HepG2 (cell line): ENCODE data around the gene LRIF1. TPM values are rescaled to one million over a fixed set of nuclear protein-coding genes. Genes with fewer than 3 reads are reported as not detected.
A peak's percentile ranks its signal among the peaks of the same experiment; 100 is the strongest.

Experiments used
- ATAC-seq: fragments of 200-7000 bp; cut with Tn5 transposase; 3 replicates; pipeline ENCODE4 v1.9.1; 2020; ENCODE audit warnings: mild to moderate bottlenecking, moderate library complexity
- BruUV-seq: library from RNA; stranded (reverse); fragments of 400-500 nt; replicated peaks from 2 replicates; lab custom pipeline; 2021; lab: Mats Ljungman, UMichigan
- CTCF ChIA-PET: fragments of 300-600 bp; formaldehyde crosslinking; extraction: SDS; loops from one replicate; lab custom pipeline; 2021; ENCODE audit warnings: low total read pairs, inconsistent platforms, low intra/inter-chr PET ratio; lab: Yijun Ruan, JAX
- POLR2A ChIA-PET: fragments of 350-600 bp; sonication (Branson Sonifier 250); formaldehyde crosslinking; loops from one replicate; lab custom pipeline; 2020; ENCODE audit warnings: antibody characterized with exemption, inconsistent platforms; lab: Yijun Ruan, JAX
- DNase-seq: peaks from one replicate; pipeline ENCODE4 v3.0.0-alpha.2; 2015; ENCODE audit warnings: low spot score
- FAIRE-seq: peaks from 3 replicates; lab custom pipeline; 2011; peaks lifted over from hg19 to GRCh38; lab: Jason Lieb, UNC
- H2AFZ ChIP-seq: one replicate; pipeline ENCODE4 v1.6.1; 2011; ENCODE audit warnings: low read length, inconsistent platforms
- H3K27ac ChIP-seq: fragments of 300-600 bp; 3 replicates; pipeline ENCODE4 v1.8.0; 2011; ENCODE audit warnings: mixed run types, mild to moderate bottlenecking, mixed read lengths, low read length, inconsistent platforms; ENCODE audit not compliant: insufficient read depth; ENCODE audit errors: extremely low read length
- H3K27me3 ChIP-seq, 2 experiments: fragments of 200-600 bp in 1 of 2; 2 replicates in 1 of 2; 3 replicates in 1 of 2; pipeline versions ENCODE4 v1.6.0 to v1.8.0; 2011; ENCODE audit warnings: low read length in 2 of 2, mild to moderate bottlenecking in 2 of 2, moderate library complexity in 2 of 2, inconsistent platforms in 1 of 2; ENCODE audit not compliant: insufficient read depth in 2 of 2, control insufficient read depth in 1 of 2
- H3K36me3 ChIP-seq, 2 experiments: fragments of 200-600 bp in 1 of 2; replicated peaks in 1 of 2; 2 replicates in 1 of 2; 3 replicates in 1 of 2; pipeline versions ENCODE4 v1.5.1 to v1.8.0; 2011; ENCODE audit warnings: low read length in 2 of 2, inconsistent platforms in 1 of 2; ENCODE audit not compliant: insufficient read depth in 2 of 2, control insufficient read depth in 1 of 2
- H3K4me1 ChIP-seq: 2 replicates; pipeline ENCODE4 v1.5.1; 2012; ENCODE audit warnings: low read length, inconsistent platforms; ENCODE audit not compliant: insufficient read depth
- H3K4me2 ChIP-seq: 2 replicates; pipeline ENCODE4 v1.6.0; 2011; ENCODE audit warnings: low read depth, low read length, inconsistent platforms
- H3K4me3 ChIP-seq, 3 experiments: fragments of 200-600 bp in 1 of 3; sonication (generic), shearing (Covaris generic) in 1 of 3; replicated peaks in 1 of 3; 2 replicates each; pipeline ENCODE4 v1.5.1; 2011 to 2016; ENCODE audit warnings: low read length in 3 of 3, inconsistent platforms in 2 of 3, low read depth in 2 of 3, mild to moderate bottlenecking in 2 of 3, control low read depth in 1 of 3, mixed read lengths in 1 of 3; ENCODE audit not compliant: insufficient read depth in 1 of 3
- H3K79me2 ChIP-seq: one replicate; pipeline ENCODE4 v1.6.1; 2011; ENCODE audit warnings: low read length, inconsistent platforms; ENCODE audit not compliant: insufficient read depth
- H3K9ac ChIP-seq: 2 replicates; pipeline ENCODE4 v1.6.0; 2011; ENCODE audit warnings: mild to moderate bottlenecking, low read depth, low read length, inconsistent platforms; ENCODE audit not compliant: insufficient read depth
- H3K9me3 ChIP-seq: 2 replicates; pipeline ENCODE4 v1.5.1; 2012; ENCODE audit warnings: mild to moderate bottlenecking, low read length
- H4K20me1 ChIP-seq: 2 replicates; pipeline ENCODE4 v1.6.0; 2011; ENCODE audit warnings: inconsistent platforms, mild to moderate bottlenecking, low read length, moderate library complexity; ENCODE audit not compliant: insufficient read depth
- EHMT2 ChIP-seq: fragments of 200-600 bp; sonication (generic); IDR thresholded peaks from 2 replicates; pipeline ENCODE4 v1.7.0; 2017; ENCODE audit warnings: antibody characterized with exemption, low read depth, low read length, borderline replicate concordance
- MXI1 ChIP-seq: IDR thresholded peaks from 3 replicates; pipeline ENCODE4 v1.6.1; 2012; ENCODE audit warnings: low read depth, low read length, inconsistent platforms, borderline replicate concordance
- NFIC ChIP-seq: IDR thresholded peaks from 2 replicates; pipeline ENCODE4 v1.6.1; 2012; ENCODE audit warnings: mild to moderate bottlenecking, low read length, inconsistent platforms
- NR1H2 ChIP-seq: sonication (generic); formaldehyde crosslinking; IDR thresholded peaks from 2 replicates; pipeline ENCODE4 v1.8.1; 2022; ENCODE audit warnings: low read depth, missing genetic modification reagents, borderline replicate concordance
- NR2C2 ChIP-seq: sonication (generic); formaldehyde crosslinking; IDR thresholded peaks from 2 replicates; pipeline ENCODE4 v1.4.0; 2020; ENCODE audit warnings: missing genetic modification reagents, mild to moderate bottlenecking, moderate library complexity, borderline replicate concordance
- RBFOX2 ChIP-seq: fragments of 200-400 bp; formaldehyde crosslinking; IDR thresholded peaks from 2 replicates; pipeline ENCODE4 v1.6.1; 2017; ENCODE audit warnings: low read depth, mild to moderate bottlenecking, low read length
- ZBTB26 ChIP-seq: IDR thresholded peaks from 2 replicates; pipeline ENCODE4 v1.6.1; 2016; ENCODE audit warnings: missing compliant biosample characterization, missing genetic modification reagents, borderline replicate concordance
- ZC3H13 ChIP-seq: sonication (generic); formaldehyde crosslinking; IDR thresholded peaks from 2 replicates; pipeline ENCODE4 v1.8.1; 2023; ENCODE audit warnings: mild to moderate bottlenecking, missing genetic modification reagents, moderate library complexity
- ZNF652 ChIP-seq: IDR thresholded peaks from 2 replicates; pipeline ENCODE4 v1.6.1; 2016; ENCODE audit warnings: low read depth, borderline replicate concordance
- ZNF737 ChIP-seq: sonication (generic); formaldehyde crosslinking; IDR thresholded peaks from 2 replicates; pipeline ENCODE4 v1.5.0; 2020; ENCODE audit warnings: missing genetic modification reagents, mild to moderate bottlenecking, borderline replicate concordance
- WGBS: methylation state at CpG from one replicate; pipeline ENCODE4 v1.1.6; 2017; ENCODE audit warnings: low lambda C conversion rate; 5-methylcytosine and 5-hydroxymethylcytosine counted together
- in situ Hi-C: cut with HindIII; loops from 2 replicates; pipeline ENCODE4 v1.10.0; 2017; ENCODE audit warnings: low pct_unique_long_range_greater_than_20kb; ENCODE audit not compliant: extremely low pct_ligation_motif_present
- intact Hi-C: fragments of 100-400 bp; cut with micrococcal nuclease; formaldehyde crosslinking; loops from one replicate; pipeline ENCODE4 v1.10.0; 2022; ENCODE audit not compliant: unreplicated experiment
- polyA plus RNA-seq, 8 experiments: library from polyadenylated mRNA; depleted of rRNA in 3 of 8; stranded (reverse) in 7 of 8; unstranded in 1 of 8; fragments of >200 nt; fragmentation: Illumina TruSeq in 4 of 8; extraction: Trizol in 4 of 8; gene quantifications; 2 replicates each; pipeline versions ENCODE4 v1.2.1 to v1.2.3, GENCODE V29; 2011 to 2016; ENCODE audit warnings: low read depth in 4 of 8, missing spikeins in 1 of 8, mixed read lengths in 1 of 8; ENCODE audit not compliant: insufficient read depth in 1 of 8
- total RNA-seq, 5 experiments: library from RNA; depleted of rRNA; stranded (reverse); fragments of >200 nt; fragmentation: Illumina TruSeq; extraction: Trizol; gene quantifications; 2 replicates each; pipeline ENCODE4 v1.2.3, GENCODE V29; 2016; ENCODE audit warnings: low read depth in 1 of 5

The LRIF1 gene
- total and polyA plus RNA-seq, 2 of the 13 experiments (the other 11 are each of a cell fraction or from before 2014, with no cell fraction given), result 18.4 to 42.4 TPM

GRCh38 chr1:110964455-110964903 lies 757 bp upstream of the LRIF1 start:
- peaks cover 33% of the 10 kb centered on the region for H3K4me1 ChIP-seq

More at GRCh38 chr1:110964455-110964903, 757 bp upstream of the LRIF1 start:
- no peaks in the 10 kb centered on the region; a peak in 1 of 5 replicates for H3K27me3 ChIP-seq
- no peak for ATAC-seq
- BruUV-seq, result TSS peak; percentile 98
- H2AFZ ChIP-seq, result peak overlapping the region; percentile 97
- peak overlapping the region; percentile 81 for H3K27ac ChIP-seq
- FAIRE-seq, result no peak
- WGBS, result 46% methylated on average over 6 of the region's 6 CpGs
- H4K20me1 ChIP-seq, result peaks cover 28% of the 10 kb centered on the region
- H3K4me3 ChIP-seq, result peak overlapping the region; percentile 79 to 92 (median 85)
- ChIA-PET CTCF (no interaction called here), POLR2A (interaction anchor here (0.6 to 1.4 kb wide), 11 partner anchors 10 to 382 kb away, joined by 3 to 17 read pairs (median 3); partner anchors contain the start of genes CEPT1 and DRAM2)
- no peaks in the 10 kb centered on the region for H3K36me3 ChIP-seq
- H3K4me2 ChIP-seq, result peak overlapping the region; percentile 92
- in situ Hi-C loops (no loop called here), intact Hi-C loops (loop anchor here (5.0 kb wide), 1 partner anchor 68 kb away; no protein-coding TSS in a partner anchor)
- H3K9me3 ChIP-seq, result no peaks in the 10 kb centered on the region
- no peak for DNase-seq
- TF ChIP-seq MXI1 (no peak), ZNF737 (CRISPR knock-in tag) (no peak), ZNF652 (peak; percentile 45; the same call in 1 of the 2 replicates), NFIC (0 out of 2 replicates have a peak, but pooled peaks have one; percentile 9), EHMT2 (peak; percentile 54; the same call in 1 of the 2 replicates), NR2C2 (CRISPR knock-in tag) (peak; percentile 93; the same call in 1 of the 2 replicates), ZC3H13 (0 out of 2 replicates have a peak, but pooled peaks have one; percentile 9), RBFOX2 (no peak), ZBTB26 (CRISPR knock-in tag) (no peak), NR1H2 (CRISPR knock-in tag) (no peak)
- peak overlapping the region; percentile 68 for H3K9ac ChIP-seq
- peaks cover 40% of the 10 kb centered on the region for H3K79me2 ChIP-seq
